GM12878 (cell line): ENCODE measurements around the gene AIRE. TPM values are rescaled to one million over a fixed set of nuclear protein-coding genes. Genes with fewer than 3 reads are reported as not detected.

Experiments
- BCLAF1 ChIP-seq: fragments of 450-650 bp; IDR thresholded peaks from 2 replicates; pipeline ENCODE4 v1.6.1; 2017; ENCODE audit warnings: antibody characterized with exemption, mild to moderate bottlenecking, moderate library complexity
- BMI1 ChIP-seq: fragments of 450-650 bp; IDR thresholded peaks from 2 replicates; pipeline ENCODE4 v1.6.1; 2016; ENCODE audit warnings: mild to moderate bottlenecking, moderate library complexity, borderline replicate concordance
- CBX5 ChIP-seq: sonication (generic); IDR thresholded peaks from 2 replicates; pipeline ENCODE4 v1.6.1; 2016; ENCODE audit warnings: low read depth, moderate library complexity, mild to moderate bottlenecking, inconsistent platforms
- CEBPZ ChIP-seq: fragments of 150-350 bp; IDR thresholded peaks from 2 replicates; pipeline ENCODE4 v1.6.1; 2016; ENCODE audit warnings: low read depth, low read length
- CREB1 ChIP-seq: IDR thresholded peaks from 2 replicates; pipeline ENCODE4 v1.6.1; 2012; ENCODE audit warnings: low read depth, mild to moderate bottlenecking, inconsistent platforms
- EP300 ChIP-seq, 2 experiments: fragments of 150-350 bp in 1 of 2; IDR thresholded peaks; 2 replicates each; pipeline ENCODE4 v1.6.1; 2011 to 2012; ENCODE audit warnings: low read depth in 2 of 2, low read length in 2 of 2, borderline replicate concordance in 1 of 2, improper control_type of control experiment in 1 of 2, inconsistent platforms in 1 of 2; ENCODE audit not compliant: control insufficient read depth in 1 of 2
- HDAC6 ChIP-seq: fragments of 200-600 bp; sonication (generic); IDR thresholded peaks from one replicate; pipeline ENCODE4 v1.8.0; 2017; ENCODE audit warnings: antibody characterized with exemption; ENCODE audit not compliant: unreplicated experiment
- JUNB ChIP-seq: IDR thresholded peaks from 2 replicates; pipeline ENCODE4 v1.6.1; 2016; ENCODE audit warnings: antibody characterized with exemption, mild to moderate bottlenecking
- MEF2A ChIP-seq: IDR thresholded peaks from 2 replicates; pipeline ENCODE4 v1.6.1; 2011; ENCODE audit warnings: low read depth, mild to moderate bottlenecking, low read length, moderate library complexity; ENCODE audit not compliant: insufficient read depth
- RB1 ChIP-seq: fragments of 450-650 bp; formaldehyde crosslinking; IDR thresholded peaks from 2 replicates; pipeline ENCODE4 v1.6.1; 2017; ENCODE audit warnings: mild to moderate bottlenecking, borderline replicate concordance
- RCOR1 ChIP-seq: conservative IDR thresholded peaks from 2 replicates; pipeline ENCODE4 v1.6.1; 2012; ENCODE audit warnings: low read depth, low read length, improper control_type of control experiment
- RUNX3 ChIP-seq: IDR thresholded peaks from 2 replicates; pipeline ENCODE4 v1.6.1; 2012; ENCODE audit warnings: low read length, inconsistent platforms
- SP1 ChIP-seq: IDR thresholded peaks from one replicate; pipeline ENCODE4 v1.6.1; 2011; ENCODE audit warnings: low read depth, low read length
- USF1 ChIP-seq: IDR thresholded peaks from 2 replicates; pipeline ENCODE4 v1.6.1; 2011; ENCODE audit warnings: borderline replicate concordance, low read depth, mild to moderate bottlenecking, moderate library complexity, mixed read lengths, low read length; ENCODE audit not compliant: insufficient read depth; ENCODE audit errors: extremely low read length
- ZNF207 ChIP-seq: fragments of 450-650 bp; IDR thresholded peaks from 2 replicates; pipeline ENCODE4 v1.6.1; 2014; ENCODE audit warnings: antibody characterized with exemption, mild to moderate bottlenecking, borderline replicate concordance
- ZNF687 ChIP-seq: fragments of 450-650 bp; IDR thresholded peaks from 2 replicates; pipeline ENCODE4 v1.6.1; 2017; ENCODE audit warnings: mild to moderate bottlenecking, moderate library complexity
- polyA plus RNA-seq, 11 experiments: library from polyadenylated mRNA; depleted of rRNA in 4 of 11; unstranded in 6 of 11; stranded (reverse) in 5 of 11; fragments of >200 nt; fragmentation: Nextera tagmentation in 4 of 11; fragmentation: Illumina TruSeq in 1 of 11; extraction: Ambion mirVana in 4 of 11; extraction: Trizol in 1 of 11; gene quantifications; 1 replicate in 1 of 11; 2 replicates in 10 of 11; pipeline versions ENCODE4 v1.2.1 to v1.2.3, GENCODE V29; 2011 to 2016; ENCODE audit warnings: inconsistent platforms in 2 of 11, missing spikeins in 2 of 11, low read depth in 1 of 11
- total RNA-seq, 4 experiments: library from RNA; depleted of rRNA in 3 of 4; stranded (reverse); fragments of >200 nt in 3 of 4; fragmentation: Illumina TruSeq in 1 of 4; extraction: Trizol in 1 of 4; gene quantifications; 2 replicates each; pipeline versions ENCODE4 v1.2.1 to v1.2.3, GENCODE V29; 2013 to 2021

AIRE gene
- total and polyA plus RNA-seq, 10 of the 15 experiments (the other 5 are each of a cell fraction or from before 2014, with no cell fraction given) = 0.05 to 0.10 TPM; not detected in 8

- no peak for TF ChIP-seq CEBPZ
- TF ChIP-seq ZNF207 = peak; percentile 86
- no peak for TF ChIP-seq HDAC6
- no peak for TF ChIP-seq JUNB
- TF ChIP-seq BMI1 = no peak
- TF ChIP-seq RUNX3 = no peak
- TF ChIP-seq CBX5 = no peak
- no peak for TF ChIP-seq CREB1
- no peak for TF ChIP-seq BCLAF1
- TF ChIP-seq USF1 = no peak
- TF ChIP-seq RCOR1 = 0 out of 2 replicates have a peak, but pooled peaks have one; percentile 61
- no peak; the same call in 1 of the 2 replicates for TF ChIP-seq RB1
- TF ChIP-seq SP1 = peak; percentile 70
- peak; percentile 78 for TF ChIP-seq ZNF687
- TF ChIP-seq EP300 (IDR thresholded peaks at IDR 0.05; ENCODE audit: borderline replicate concordance in 1 of 2, control insufficient read depth in 1 of 2, low read depth in 2 of 2, low read length in 2 of 2) = peak in 1 of 2 experiments; percentile 72; a peak in 2 of 4 replicates
- TF ChIP-seq MEF2A = no peak
Measured at GRCh38 chr21:44299458-44300261, 14.0 kb downstream of the AIRE start, which contains the start of gene PFKL (continued).
